ENCODE data around the gene HIPK1. TPM values are rescaled to one million over a fixed set of nuclear protein-coding genes. Genes with fewer than 3 reads are reported as not detected.

The HIPK1 gene
- total and polyA plus RNA-seq, 10 of the 15 experiments (the other 5 are each of a cell fraction or from before 2014, with no cell fraction given) = 4.2 to 33.9 (median 11.4) TPM

DNA sequence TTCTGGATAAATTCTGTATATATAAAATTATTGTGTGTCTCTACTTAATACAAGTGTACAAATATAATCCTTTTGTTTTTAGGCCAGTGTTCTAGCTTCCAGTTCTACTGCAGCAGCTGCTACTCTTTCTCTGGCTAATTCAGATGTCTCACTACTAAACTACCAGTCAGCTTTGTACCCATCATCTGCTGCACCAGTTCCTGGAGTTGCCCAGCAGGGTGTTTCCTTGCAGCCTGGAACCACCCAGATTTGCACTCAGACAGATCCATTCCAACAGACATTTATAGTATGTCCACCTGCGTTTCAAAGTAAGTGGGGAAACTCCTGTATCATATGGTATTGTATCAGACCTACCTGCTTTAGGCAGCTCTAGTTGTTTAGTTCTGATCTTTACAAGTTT is 28.9 kb downstream of the HIPK1 start:
- intact Hi-C loops (cut with micrococcal nuclease; ENCODE audit: unreplicated experiment) (no loop called here), in situ Hi-C loops (cut with MboI) (no loop called here)
- Histone ChIP-seq H3K9me3 (replicated peaks; ENCODE audit: control insufficient read depth, insufficient read depth, low read length) (no peaks in the 10 kb centered on the region), H3K27me3 (replicated peaks in 1 of 2; ENCODE audit: control insufficient read depth in 2 of 2, insufficient read depth in 2 of 2, low read length in 1 of 2) (no peaks in the 10 kb centered on the region), H3K4me2 (ENCODE audit: control insufficient read depth, insufficient read depth) (no peak overlapping the region), H4K20me1 (ENCODE audit: control insufficient read depth, insufficient read depth) (no peaks in the 10 kb centered on the region), H3K4me3 (no peak overlapping the region), H3K9ac (ENCODE audit: control insufficient read depth, insufficient read depth, low read length) (no peak overlapping the region), H3K27ac (ENCODE audit: control insufficient read depth, insufficient read depth) (no peak overlapping the region), H2AFZ (ENCODE audit: control insufficient read depth, low read depth, low read length) (no peak overlapping the region), H3K79me2 (ENCODE audit: control insufficient read depth, insufficient read depth, low read length) (no peaks in the 10 kb centered on the region), H3K4me1 (ENCODE audit: control insufficient read depth, insufficient read depth, low read length) (no peaks in the 10 kb centered on the region), H3K36me3 (ENCODE audit: control insufficient read depth in 2 of 2, insufficient read depth in 2 of 2, low read length in 1 of 2) (peaks cover 1 to 19% of the 10 kb centered on the region in 2 experiments; a peak in 3 of 4 replicates)
- RAD21 ChIA-PET (ENCODE audit: unreplicated experiment) = interaction anchor here (1.1 kb wide), 1 partner anchor 28 kb away, joined by 3 read pairs; no protein-coding TSS in a partner anchor
- FAIRE-seq (no peak), DNase-seq (ENCODE audit: low read depth, low spot score) (no peak), ATAC-seq (no peak)
- POLR2A ChIA-PET = interaction anchor here (1.1 kb wide), 1 partner anchor 10 kb away, joined by 3 read pairs; no protein-coding TSS in a partner anchor
- 57% methylated on average over 1 of the region's 1 CpG for WGBS (ENCODE audit: insufficient coverage, insufficient replicate concordance, low lambda C conversion rate, missing lambda C conversion rate)
- TF ChIP-seq BCL11A (IDR thresholded peaks at IDR 0.05; ENCODE audit: low read depth, low read length) (no peak), PAX8 (IDR thresholded peaks at IDR 0.05) (no peak), ZNF274 (IDR thresholded peaks at IDR 0.05; ENCODE audit: insufficient read depth, insufficient read length) (no peak)
- TF ChIP-seq, protein P1, sequence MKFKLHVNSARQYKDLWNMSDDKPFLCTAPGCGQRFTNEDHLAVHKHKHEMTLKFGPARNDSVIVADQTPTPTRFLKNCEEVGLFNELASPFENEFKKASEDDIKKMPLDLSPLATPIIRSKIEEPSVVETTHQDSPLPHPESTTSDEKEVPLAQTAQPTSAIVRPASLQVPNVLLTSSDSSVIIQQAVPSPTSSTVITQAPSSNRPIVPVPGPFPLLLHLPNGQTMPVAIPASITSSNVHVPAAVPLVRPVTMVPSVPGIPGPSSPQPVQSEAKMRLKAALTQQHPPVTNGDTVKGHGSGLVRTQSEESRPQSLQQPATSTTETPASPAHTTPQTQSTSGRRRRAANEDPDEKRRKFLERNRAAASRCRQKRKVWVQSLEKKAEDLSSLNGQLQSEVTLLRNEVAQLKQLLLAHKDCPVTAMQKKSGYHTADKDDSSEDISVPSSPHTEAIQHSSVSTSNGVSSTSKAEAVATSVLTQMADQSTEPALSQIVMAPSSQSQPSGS (IDR thresholded peaks at IDR 0.05; ENCODE audit: low read length) = no peak
- BruUV-seq (replicated peaks) = no TSS peak
- SMC1A ChIA-PET (ENCODE audit: uncharacterized antibody, unreplicated experiment) = interaction anchor here (1.4 to 1.5 kb wide), 2 partner anchors 9 to 10 kb away, joined by 3 to 5 read pairs; no protein-coding TSS in a partner anchor
- CTCF ChIA-PET = interaction anchor here (0.9 kb wide), 1 partner anchor 180 kb away, joined by 3 read pairs; no protein-coding TSS in a partner anchor

DNA sequence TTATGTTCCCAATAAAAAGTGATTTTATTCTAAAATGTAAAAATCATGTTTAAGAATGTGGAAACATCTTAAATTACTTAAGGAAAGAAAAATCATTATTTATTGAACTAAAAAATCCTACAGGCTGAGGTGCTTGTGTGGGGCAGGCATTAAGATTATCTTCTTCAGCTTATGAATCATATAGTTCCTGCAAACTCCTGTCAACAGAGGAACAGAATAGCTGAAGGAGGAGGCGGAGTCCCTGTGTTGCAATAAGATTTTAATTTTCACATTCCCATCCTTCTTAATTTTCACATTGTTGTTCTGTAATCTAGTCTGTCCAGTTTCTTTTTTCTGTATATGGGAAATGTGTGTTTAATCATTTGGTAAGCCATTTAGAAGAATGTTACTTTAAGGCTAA is 29.6 kb downstream of the HIPK1 start:
- in situ Hi-C loops (cut with MboI) = no loop called here
- BruUV-seq (replicated peaks) = no TSS peak
- Histone ChIP-seq H3K27me3 (replicated peaks in 1 of 2; ENCODE audit: control insufficient read depth in 2 of 2, insufficient read depth in 2 of 2, low read length in 1 of 2) (no peaks in the 10 kb centered on the region), H4K20me1 (ENCODE audit: control insufficient read depth, insufficient read depth) (no peaks in the 10 kb centered on the region), H3K4me1 (ENCODE audit: control insufficient read depth, insufficient read depth, low read length) (no peaks in the 10 kb centered on the region), H3K9ac (ENCODE audit: control insufficient read depth, insufficient read depth, low read length) (no peak overlapping the region), H3K4me2 (ENCODE audit: control insufficient read depth, insufficient read depth) (no peak overlapping the region), H3K36me3 (ENCODE audit: control insufficient read depth in 2 of 2, insufficient read depth in 2 of 2, low read length in 1 of 2) (peaks cover 4 to 22% of the 10 kb centered on the region in 2 experiments), H3K4me3 (no peak overlapping the region), H3K27ac (ENCODE audit: control insufficient read depth, insufficient read depth) (no peak overlapping the region), H3K9me3 (replicated peaks; ENCODE audit: control insufficient read depth, insufficient read depth, low read length) (no peaks in the 10 kb centered on the region), H3K79me2 (ENCODE audit: control insufficient read depth, insufficient read depth, low read length) (no peaks in the 10 kb centered on the region), H2AFZ (ENCODE audit: control insufficient read depth, low read depth, low read length) (no peak overlapping the region)
- intact Hi-C loops (cut with micrococcal nuclease; ENCODE audit: unreplicated experiment) = no loop called here
- TF ChIP-seq MEF2B (IDR thresholded peaks at IDR 0.05; ENCODE audit: partially characterized antibody, poor library complexity, severe bottlenecking) (no peak), BRCA1 (IDR thresholded peaks at IDR 0.05; ENCODE audit: low read depth, low read length) (no peak)
- ChIA-PET POLR2A (interaction anchor here (1.1 kb wide), 1 partner anchor 10 kb away, joined by 3 read pairs; no protein-coding TSS in a partner anchor), CTCF (interaction anchor here (0.9 kb wide), 1 partner anchor 180 kb away, joined by 3 read pairs; no protein-coding TSS in a partner anchor), RAD21 (ENCODE audit: unreplicated experiment) (interaction anchor here (1.1 kb wide), 1 partner anchor 28 kb away, joined by 3 read pairs; no protein-coding TSS in a partner anchor), SMC1A (ENCODE audit: uncharacterized antibody, unreplicated experiment) (interaction anchor here (1.4 kb wide), 1 partner anchor 10 kb away, joined by 5 read pairs; no protein-coding TSS in a partner anchor)
- WGBS (ENCODE audit: insufficient coverage, insufficient replicate concordance, low lambda C conversion rate, missing lambda C conversion rate) = 92% methylated on average over 1 of the region's 1 CpG
- no peak for FAIRE-seq
- ATAC-seq = no peak
- DNase-seq (ENCODE audit: low read depth, low spot score) = no peak

All from GM12878 (cell line).